Activated T-cell treated with anti-CD3 and anti-CD28 coated beads, Interleukin-2, amount 50 U/mL, for 24 hours (primary cell): ENCODE measurements around the gene POLR3H.

Experiments
- DNase-seq: peaks from one replicate; pipeline ENCODE4 v3.0.0-alpha.2; 2020
- H3K27ac Mint-ChIP-seq: 2 replicates; pipeline ENCODE4 v1.8.0; 2020; ENCODE audit warnings: mild to moderate bottlenecking, mixed read lengths
- H3K27me3 Mint-ChIP-seq: 2 replicates; pipeline ENCODE4 v1.8.0; 2020; ENCODE audit warnings: mixed read lengths
- H3K36me3 Mint-ChIP-seq: 2 replicates; pipeline ENCODE4 v1.8.0; 2020; ENCODE audit warnings: low read depth, mixed read lengths
- H3K4me1 Mint-ChIP-seq: 2 replicates; pipeline ENCODE4 v1.8.0; 2020; ENCODE audit warnings: low read depth, mixed read lengths
- H3K4me3 Mint-ChIP-seq: 2 replicates; pipeline ENCODE4 v1.8.0; 2020; ENCODE audit warnings: mild to moderate bottlenecking, moderate library complexity, mixed read lengths
- H3K9me3 Mint-ChIP-seq: 2 replicates; pipeline ENCODE4 v1.8.0; 2020; ENCODE audit warnings: mixed read lengths

Gene POLR3H

GRCh38 chr22:41505511-41506220 is 38.6 kb downstream of the POLR3H start:
- H3K4me3 Mint-ChIP-seq, result no peak overlapping the region
- no peak for DNase-seq
- no peaks in the 10 kb centered on the region for H3K9me3 Mint-ChIP-seq
- no peak overlapping the region for H3K27ac Mint-ChIP-seq
- H3K36me3 Mint-ChIP-seq, result peaks cover 84% of the 10 kb centered on the region
- peaks cover 2% of the 10 kb centered on the region for H3K4me1 Mint-ChIP-seq
- H3K27me3 Mint-ChIP-seq, result no peaks in the 10 kb centered on the region

- H3K27ac Mint-ChIP-seq, result no peak overlapping the region
- H3K36me3 Mint-ChIP-seq, result peaks cover 82% of the 10 kb centered on the region
- DNase-seq, result no peak
- H3K4me1 Mint-ChIP-seq, result peaks cover 2% of the 10 kb centered on the region
- H3K4me3 Mint-ChIP-seq, result no peak overlapping the region
- H3K27me3 Mint-ChIP-seq, result no peaks in the 10 kb centered on the region
- no peaks in the 10 kb centered on the region for H3K9me3 Mint-ChIP-seq
Observed at GRCh38 chr22:41504816-41505215, 39.5 kb downstream of the POLR3H start.

DNA sequence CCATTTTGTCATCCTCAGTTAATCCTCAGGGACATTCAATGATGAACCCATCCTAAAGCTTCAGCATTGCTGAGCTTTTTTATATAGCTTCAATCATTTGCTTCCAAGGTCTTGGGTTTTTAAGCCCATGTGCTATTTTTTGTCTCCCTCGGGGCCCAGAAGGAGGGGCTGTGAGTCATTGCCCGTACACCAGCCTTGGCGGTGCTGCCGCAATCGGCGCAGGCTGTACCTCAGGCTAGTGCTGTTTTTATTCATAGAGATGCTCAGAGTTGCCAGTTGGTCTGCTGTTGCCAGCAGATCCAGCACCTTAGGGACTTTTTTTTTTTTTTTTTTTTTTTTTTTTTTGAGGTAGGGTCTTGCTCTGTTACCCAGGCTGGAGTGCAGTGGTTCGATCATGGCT is 39.9 kb downstream of the POLR3H start:
- H3K27me3 Mint-ChIP-seq, result no peaks in the 10 kb centered on the region
- H3K36me3 Mint-ChIP-seq, result peaks cover 84% of the 10 kb centered on the region
- peak overlapping the region; percentile 12 for H3K27ac Mint-ChIP-seq
- no peak for DNase-seq
- H3K4me3 Mint-ChIP-seq, result no peak overlapping the region
- H3K4me1 Mint-ChIP-seq, result peaks cover 2% of the 10 kb centered on the region
- H3K9me3 Mint-ChIP-seq, result no peaks in the 10 kb centered on the region

DNA sequence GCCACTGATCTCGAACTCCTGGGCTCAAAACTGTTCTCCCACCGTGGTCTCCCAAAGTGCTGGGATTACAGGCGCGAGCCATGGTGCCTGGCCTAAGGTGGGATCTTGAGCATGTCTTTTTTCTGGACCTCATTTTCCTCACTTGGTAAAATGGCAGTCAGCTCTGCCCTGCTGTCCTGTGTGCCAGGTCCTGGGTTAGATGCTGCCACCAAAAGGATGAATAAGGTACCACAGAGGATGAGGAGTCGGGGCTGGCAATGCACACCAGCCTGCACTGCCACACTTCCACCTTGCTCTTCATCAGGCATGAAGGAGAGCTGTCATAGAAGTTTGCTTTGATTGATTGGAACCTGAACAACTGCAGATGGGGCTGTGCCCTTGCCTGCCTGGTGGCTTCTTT is 43.1 kb downstream of the POLR3H start:
- no peak overlapping the region for H3K4me3 Mint-ChIP-seq
- H3K9me3 Mint-ChIP-seq, result no peaks in the 10 kb centered on the region
- no peak for DNase-seq
- H3K27ac Mint-ChIP-seq, result peak overlapping the region; percentile 18
- H3K27me3 Mint-ChIP-seq, result no peaks in the 10 kb centered on the region
- H3K36me3 Mint-ChIP-seq, result peaks cover 71% of the 10 kb centered on the region
- peaks cover 2% of the 10 kb centered on the region for H3K4me1 Mint-ChIP-seq

DNA sequence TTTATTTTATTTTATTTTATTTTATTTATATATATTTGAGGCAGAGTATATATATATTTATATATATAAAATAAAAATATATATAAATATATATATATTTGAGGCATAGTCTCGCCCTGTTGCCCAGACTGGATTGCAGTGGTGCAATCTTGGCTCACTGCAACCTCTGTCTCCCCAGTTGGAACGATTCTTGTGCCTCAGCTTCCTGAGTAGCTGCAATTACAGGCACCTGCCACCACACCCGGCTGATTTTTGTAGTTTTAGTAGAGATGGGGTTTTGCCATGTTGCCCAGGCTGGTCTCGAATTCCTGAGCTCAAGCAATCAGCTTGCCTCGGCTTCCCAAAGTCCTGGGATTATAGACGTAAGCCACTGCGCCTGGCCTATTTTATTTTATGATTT is 44.0 kb downstream of the POLR3H start:
- Mint-ChIP-seq H3K9me3 (no peaks in the 10 kb centered on the region), H3K27me3 (no peaks in the 10 kb centered on the region)
- DNase-seq, result no peak

GRCh38 chr22:41499624-41500280 is 44.5 kb downstream of the POLR3H start:
- H3K9me3 Mint-ChIP-seq, result no peaks in the 10 kb centered on the region
- DNase-seq, result no peak
- H3K4me1 Mint-ChIP-seq, result peaks cover 2% of the 10 kb centered on the region
- H3K27me3 Mint-ChIP-seq, result no peaks in the 10 kb centered on the region
- H3K36me3 Mint-ChIP-seq, result peaks cover 70% of the 10 kb centered on the region
- no peak overlapping the region for H3K27ac Mint-ChIP-seq
- H3K4me3 Mint-ChIP-seq, result no peak overlapping the region

More for the DNA sequence above, 44.0 kb downstream of the POLR3H start:
- peaks cover 68% of the 10 kb centered on the region for H3K36me3 Mint-ChIP-seq
- no peak overlapping the region for H3K4me3 Mint-ChIP-seq
- H3K4me1 Mint-ChIP-seq, result peaks cover 2% of the 10 kb centered on the region
- no peak overlapping the region for H3K27ac Mint-ChIP-seq

DNA sequence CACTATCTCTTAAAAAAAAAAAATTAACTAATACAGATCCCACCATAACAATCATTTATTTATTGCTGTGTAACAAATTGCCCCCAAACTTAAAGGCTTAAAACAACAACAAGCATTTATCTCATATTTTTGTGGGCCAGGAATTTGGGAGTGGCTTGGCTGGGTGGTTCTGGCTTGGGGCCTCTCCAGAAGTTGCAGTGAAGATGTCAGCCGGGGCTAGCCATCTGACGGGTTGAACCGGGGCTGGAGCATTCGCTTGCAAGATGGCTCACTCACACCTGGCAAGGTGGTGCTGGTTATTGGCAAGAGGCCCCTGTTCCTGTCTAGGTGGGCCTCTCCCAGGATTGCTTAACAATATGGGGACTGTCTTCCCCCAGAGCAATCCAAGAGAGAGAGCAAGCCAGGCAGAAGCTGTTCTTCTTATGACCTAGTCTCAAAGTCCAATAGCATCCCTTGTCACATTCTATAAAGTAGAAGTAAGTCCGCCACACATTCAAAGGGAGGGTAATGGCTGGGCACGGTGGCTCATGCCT is 45.9 kb downstream of the POLR3H start:
- Mint-ChIP-seq H3K4me3 (no peak overlapping the region), H3K27ac (no peak overlapping the region)

DNA sequence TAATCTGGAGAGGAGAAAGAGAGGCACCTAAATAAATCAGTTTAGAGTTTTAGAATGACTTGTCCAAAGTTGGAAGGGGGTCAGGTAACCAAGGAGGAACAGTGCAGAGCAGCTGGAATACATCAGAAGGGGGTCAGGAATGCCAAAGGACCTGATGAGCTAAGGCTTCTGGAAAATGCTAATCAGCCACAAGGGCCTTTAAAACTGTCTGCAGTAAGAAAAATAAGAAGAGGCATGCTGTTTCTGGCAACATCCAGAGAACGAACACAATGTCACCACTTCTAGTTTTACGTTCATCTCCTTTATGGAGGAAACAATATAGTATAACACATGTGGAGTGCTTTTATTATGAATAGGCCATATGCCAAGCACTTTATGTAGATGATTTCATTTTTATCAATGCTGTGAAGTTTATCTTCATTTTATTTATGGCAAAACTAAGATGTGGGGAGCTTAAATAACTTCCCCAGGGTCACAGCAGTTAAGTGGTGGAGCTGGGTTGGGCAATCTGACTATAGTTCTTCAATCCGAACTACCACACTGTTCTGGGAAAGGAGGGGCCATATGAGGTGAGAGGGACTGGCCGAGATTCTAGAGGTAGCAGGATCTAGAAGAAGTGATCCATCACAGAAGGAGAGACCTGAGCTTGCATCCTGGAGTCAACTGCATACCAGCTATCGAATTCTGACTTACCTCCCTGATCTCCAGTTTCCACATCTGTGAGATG is 52.7 kb downstream of the POLR3H start:
- peaks cover 30% of the 10 kb centered on the region for H3K36me3 Mint-ChIP-seq
- H3K27ac Mint-ChIP-seq, result no peak overlapping the region
- H3K4me3 Mint-ChIP-seq, result no peak overlapping the region
- H3K4me1 Mint-ChIP-seq, result peaks cover 27% of the 10 kb centered on the region
- H3K27me3 Mint-ChIP-seq, result no peaks in the 10 kb centered on the region
- H3K9me3 Mint-ChIP-seq, result no peaks in the 10 kb centered on the region
- DNase-seq, result no peak

More for the DNA sequence above, 45.9 kb downstream of the POLR3H start:
- no peak for DNase-seq
- Mint-ChIP-seq H3K4me1 (peaks cover 2% of the 10 kb centered on the region), H3K27me3 (no peaks in the 10 kb centered on the region), H3K36me3 (peaks cover 57% of the 10 kb centered on the region), H3K9me3 (no peaks in the 10 kb centered on the region)

DNA sequence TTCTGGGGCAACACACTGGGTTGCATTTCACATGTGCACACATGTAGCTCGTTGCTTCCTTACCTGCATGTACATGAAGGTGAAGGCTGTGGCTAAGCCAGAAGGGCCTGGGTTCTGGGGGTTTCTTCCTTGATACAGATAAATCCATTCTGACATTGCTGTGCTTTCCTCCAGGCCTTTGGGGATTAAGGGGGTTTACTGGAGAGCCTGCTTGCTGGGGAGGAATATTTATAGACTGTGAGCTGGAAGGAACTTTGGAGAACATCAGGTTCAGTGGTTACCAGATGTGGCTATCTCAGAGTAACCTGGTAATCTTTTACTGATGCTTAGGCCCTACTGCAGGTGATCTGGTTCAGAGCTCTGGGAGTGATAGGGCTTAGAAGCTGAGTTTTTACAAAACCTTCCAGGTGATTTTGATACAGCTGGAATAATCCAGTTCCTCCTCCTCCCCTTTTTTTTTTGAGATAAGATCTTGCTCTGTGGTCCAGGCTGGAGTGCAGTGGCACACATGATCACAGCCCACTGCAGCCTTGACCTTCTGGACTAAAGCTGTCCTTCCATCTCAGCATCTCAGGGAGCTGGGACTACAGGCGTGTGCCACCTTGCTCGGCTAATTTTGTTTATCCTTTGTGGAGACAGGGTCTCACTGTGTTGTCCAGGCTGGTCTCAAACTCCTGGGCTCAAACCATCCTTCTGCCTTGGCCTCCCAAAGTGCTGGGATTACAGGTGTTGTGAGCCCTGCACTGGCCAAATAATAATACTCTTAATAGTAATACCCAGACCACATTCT is 55.5 kb downstream of the POLR3H start:
- H3K27me3 Mint-ChIP-seq, result no peaks in the 10 kb centered on the region
- peaks cover 38% of the 10 kb centered on the region for H3K4me1 Mint-ChIP-seq
- no peak for DNase-seq
- no peaks in the 10 kb centered on the region for H3K9me3 Mint-ChIP-seq
- peaks cover 26% of the 10 kb centered on the region for H3K36me3 Mint-ChIP-seq
- peak overlapping the region; percentile 11 for H3K27ac Mint-ChIP-seq
- no peak overlapping the region for H3K4me3 Mint-ChIP-seq

DNA sequence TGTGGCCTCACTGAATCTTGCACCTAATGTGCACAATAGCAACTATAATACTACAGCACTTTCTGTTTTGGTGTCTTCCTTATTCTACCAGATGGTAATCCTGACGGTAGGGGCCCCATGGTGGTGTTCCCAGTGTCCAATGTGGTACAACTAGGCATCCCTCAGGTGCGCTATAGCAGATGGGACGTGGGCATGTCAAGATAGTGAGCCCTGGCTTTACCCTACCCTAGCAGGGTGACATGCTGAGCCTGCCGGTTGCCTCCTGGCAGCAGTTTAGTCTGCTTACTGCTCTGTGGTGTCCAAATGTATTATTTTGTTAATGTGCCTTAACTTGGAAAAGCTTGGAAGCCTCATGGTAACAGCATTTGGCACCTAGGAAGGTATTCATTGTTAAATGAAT is 56.2 kb downstream of the POLR3H start:
- no peak overlapping the region for H3K4me3 Mint-ChIP-seq
- peaks cover 26% of the 10 kb centered on the region for H3K36me3 Mint-ChIP-seq
- no peaks in the 10 kb centered on the region for H3K27me3 Mint-ChIP-seq
- DNase-seq, result no peak
- H3K27ac Mint-ChIP-seq, result peak overlapping the region; percentile 35
- peaks cover 39% of the 10 kb centered on the region for H3K4me1 Mint-ChIP-seq
- H3K9me3 Mint-ChIP-seq, result no peaks in the 10 kb centered on the region

GRCh38 chr22:41487037-41487935 is 57.0 kb downstream of the POLR3H start:
- peaks cover 29% of the 10 kb centered on the region for H3K36me3 Mint-ChIP-seq
- peaks cover 42% of the 10 kb centered on the region for H3K4me1 Mint-ChIP-seq
- H3K27ac Mint-ChIP-seq, result peak overlapping the region; percentile 35
- no peaks in the 10 kb centered on the region for H3K27me3 Mint-ChIP-seq
- no peak overlapping the region for H3K4me3 Mint-ChIP-seq
- no peaks in the 10 kb centered on the region for H3K9me3 Mint-ChIP-seq
- DNase-seq, result no peak

- H3K4me1 Mint-ChIP-seq, result peaks cover 58% of the 10 kb centered on the region
- H3K27me3 Mint-ChIP-seq, result no peaks in the 10 kb centered on the region
- H3K4me3 Mint-ChIP-seq, result no peak overlapping the region
Observed at GRCh38 chr22:41485033-41485432, 59.2 kb downstream of the POLR3H start.

DNA sequence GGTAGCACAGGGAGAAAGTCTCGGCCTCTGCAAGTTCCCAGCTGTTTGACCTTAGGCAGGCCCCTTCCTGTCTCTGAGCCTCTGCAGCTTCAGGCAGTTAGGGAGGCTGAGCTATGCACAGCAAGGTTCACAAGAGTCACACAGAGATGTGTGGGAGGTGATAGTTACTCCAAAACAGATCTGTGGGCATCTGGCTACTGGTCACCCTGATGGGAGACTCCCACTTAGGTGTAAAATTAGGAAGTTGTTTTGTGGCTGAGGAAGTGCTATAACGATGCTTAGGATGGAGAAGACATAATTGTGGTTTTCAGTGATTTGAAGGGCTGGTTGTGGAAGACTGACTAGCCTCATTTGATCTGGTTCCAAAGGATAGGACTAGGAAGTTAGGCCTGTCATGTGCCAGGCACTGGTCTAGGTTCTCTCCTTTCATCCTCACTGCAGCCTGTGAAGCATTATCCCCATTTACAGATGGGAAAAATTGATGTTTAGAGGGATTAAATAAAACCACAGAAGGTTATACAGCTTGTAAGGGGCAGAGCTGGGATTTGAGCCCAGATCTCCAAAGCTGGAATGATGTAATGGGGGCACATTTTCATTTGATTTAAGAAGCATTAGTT is 61.8 kb downstream of the POLR3H start:
- no peaks in the 10 kb centered on the region for H3K9me3 Mint-ChIP-seq
- H3K4me1 Mint-ChIP-seq, result peaks cover 60% of the 10 kb centered on the region
- no peak for DNase-seq
- no peak overlapping the region for H3K4me3 Mint-ChIP-seq
- H3K36me3 Mint-ChIP-seq, result peaks cover 53% of the 10 kb centered on the region
- peak overlapping the region; percentile 31 for H3K27ac Mint-ChIP-seq
- H3K27me3 Mint-ChIP-seq, result no peaks in the 10 kb centered on the region

More at GRCh38 chr22:41485033-41485432, 59.2 kb downstream of the POLR3H start:
- no peak for DNase-seq
- no peaks in the 10 kb centered on the region for H3K9me3 Mint-ChIP-seq
- no peak overlapping the region for H3K27ac Mint-ChIP-seq
- peaks cover 39% of the 10 kb centered on the region for H3K36me3 Mint-ChIP-seq
